ENCODE measurements around the gene TUBE1.
"Not testable (repeated sequence)": the region's sequence is repeated elsewhere in the genome, so short reads cannot be mapped to it uniquely, and the experiment has no call there.

The TUBE1 gene

GRCh38 chr6:112087136-112087911 lies at the start of gene TUBE1, which contains the start of gene FAM229B:
Gene TUBE1, minus strand, starts transcription at chr6:112087482. Its CDS starts 48 bp downstream, at chr6:112087434.
Gene FAM229B, plus strand, starts transcription at chr6:112087591. Its CDS starts 11,693 bp downstream, at chr6:112099284.
- DNase-seq (ENCODE audit: low read depth in 2 of 2): peak; percentile 90

GRCh38 chr6:112130878-112131277 lies 43.6 kb upstream of the TUBE1 start:
- no peak for DNase-seq (ENCODE audit: low read depth in 2 of 2)

GRCh38 chr6:112128208-112128607 lies 40.9 kb upstream of the TUBE1 start:
- no peak for DNase-seq (ENCODE audit: low read depth in 2 of 2)

- no peak for DNase-seq (ENCODE audit: low read depth in 2 of 2)
Observed at GRCh38 chr6:112123982-112124381, 36.7 kb upstream of the TUBE1 start.

GRCh38 chr6:112122756-112123155 lies 35.5 kb upstream of the TUBE1 start:
- DNase-seq (ENCODE audit: low read depth in 2 of 2): no peak

GRCh38 chr6:112118034-112118433 lies 30.8 kb upstream of the TUBE1 start:
- no peak for DNase-seq (ENCODE audit: low read depth in 2 of 2)

GRCh38 chr6:112117554-112117953 lies 30.3 kb upstream of the TUBE1 start:
- DNase-seq (ENCODE audit: low read depth in 2 of 2): peak; percentile 1

- DNase-seq (ENCODE audit: low read depth in 2 of 2): no peak
Observed at GRCh38 chr6:112116221-112116620, 28.9 kb upstream of the TUBE1 start.

- DNase-seq (ENCODE audit: low read depth in 2 of 2): no peak
Observed at GRCh38 chr6:112114577-112115223, 27.4 kb upstream of the TUBE1 start.

GRCh38 chr6:112113918-112114317 lies 26.6 kb upstream of the TUBE1 start:
- no peak for DNase-seq (ENCODE audit: low read depth in 2 of 2)

GRCh38 chr6:112113431-112113830 lies 26.1 kb upstream of the TUBE1 start:
- DNase-seq (ENCODE audit: low read depth in 2 of 2): no peak

GRCh38 chr6:112109262-112109661 lies 22.0 kb upstream of the TUBE1 start:
- no peak for DNase-seq (ENCODE audit: low read depth in 2 of 2)

GRCh38 chr6:112106562-112106961 lies 19.3 kb upstream of the TUBE1 start:
- no peak for DNase-seq (ENCODE audit: low read depth in 2 of 2)

GRCh38 chr6:112106026-112106425 lies 18.7 kb upstream of the TUBE1 start:
- not testable (repeated sequence) for DNase-seq (ENCODE audit: low read depth in 2 of 2)

- no peak for DNase-seq (ENCODE audit: low read depth in 2 of 2)
Observed at GRCh38 chr6:112100561-112100960, 13.3 kb upstream of the TUBE1 start.

- no peak for DNase-seq (ENCODE audit: low read depth in 2 of 2)
Observed at GRCh38 chr6:112096901-112097300, 9.6 kb upstream of the TUBE1 start.

GRCh38 chr6:112087916-112088315 lies 634 bp upstream of the TUBE1 start:
- no peak for DNase-seq (ENCODE audit: low read depth in 2 of 2)

- peak; percentile 42 to 44 for DNase-seq (ENCODE audit: low read depth in 2 of 2)
Observed at GRCh38 chr6:112086744-112087135, 542 bp downstream of the TUBE1 start.

GRCh38 chr6:112085286-112086065 lies 1.8 kb downstream of the TUBE1 start:
- no peak for DNase-seq (ENCODE audit: low read depth in 2 of 2)

- no peak for DNase-seq (ENCODE audit: low read depth in 2 of 2)
Observed at GRCh38 chr6:112081569-112081968, 5.7 kb downstream of the TUBE1 start.

GRCh38 chr6:112066606-112067005 lies 20.7 kb downstream of the TUBE1 start:
- DNase-seq (ENCODE audit: low read depth in 2 of 2): no peak

GRCh38 chr6:112065426-112065986 lies 21.8 kb downstream of the TUBE1 start:
- DNase-seq (ENCODE audit: low read depth in 2 of 2): no peak
